ENCODE data around the gene PARP11.

The PARP11 gene

DNA sequence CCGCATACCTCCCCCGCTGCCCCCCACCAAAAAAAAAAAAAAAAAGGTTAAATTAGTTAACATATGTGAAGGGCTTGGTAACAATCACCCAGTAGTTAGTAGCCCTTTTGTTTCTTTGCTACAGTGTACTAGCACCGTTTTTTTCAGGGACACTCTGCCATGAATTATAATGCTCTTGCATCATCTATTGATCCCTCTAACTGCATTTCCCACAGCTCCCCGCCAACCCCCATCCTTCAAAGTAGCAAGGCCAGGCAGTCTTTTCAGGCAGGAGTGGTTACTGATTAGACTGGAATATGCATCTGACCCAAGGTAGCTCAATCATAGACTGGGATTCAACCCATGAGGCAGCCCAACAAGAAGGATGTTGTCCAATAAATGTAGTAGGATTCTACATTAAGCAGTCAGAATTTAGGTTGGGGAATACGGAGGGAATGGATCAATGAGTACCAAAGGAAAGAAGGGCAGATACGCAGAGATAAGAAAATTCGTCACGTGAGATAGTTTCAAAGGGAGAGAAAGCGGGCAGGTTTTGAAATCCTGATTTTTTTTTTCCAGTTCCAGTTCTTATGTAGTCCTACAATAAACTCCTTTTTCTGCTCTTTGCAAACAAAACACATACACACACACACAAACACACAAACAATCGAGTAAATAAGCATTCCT, 80.4 kb downstream of the PARP11 start:
- Histone ChIP-seq H2AFZ (ENCODE audit: low read length) (no peak overlapping the region), H3K9me3 (replicated peaks in 1 of 2; ENCODE audit: control insufficient read depth in 2 of 2, insufficient read depth in 1 of 2, low read depth in 1 of 2, low read length in 2 of 2) (peaks cover 1 to 4% of the 10 kb centered on the region in 2 donors), H3K18ac (ENCODE audit: low read length) (no peak overlapping the region), H4K8ac (ENCODE audit: low read depth, low read length) (no peak overlapping the region), H3K4me1 (ENCODE audit: control insufficient read depth in 2 of 2, insufficient read depth in 1 of 2, low read depth in 1 of 2, low read length in 2 of 2) (peaks cover 0 to 6% of the 10 kb centered on the region in 2 donors), H2BK120ac (ENCODE audit: low read depth, low read length) (no peak overlapping the region), H3K36me3 (replicated peaks in 1 of 2; ENCODE audit: control insufficient read depth in 2 of 2, insufficient read depth in 2 of 2, low read length in 2 of 2) (peaks cover 0 to 4% of the 10 kb centered on the region in 2 donors), H3K4me3 (ENCODE audit: low read length in 2 of 2) (no peak overlapping the region), H3K27me3 (ENCODE audit: control insufficient read depth in 3 of 3, insufficient read depth in 3 of 3, low read depth in 1 of 3, low read length in 3 of 3) (no peaks in the 10 kb centered on the region), H3K23ac (ENCODE audit: low read depth, low read length, poor library complexity) (no peak overlapping the region), H2BK15ac (ENCODE audit: low read length) (no peak overlapping the region), H4K91ac (ENCODE audit: low read depth, low read length, poor library complexity) (no peak overlapping the region), H3K27ac (replicated peaks; ENCODE audit: low read length) (no peak overlapping the region), H3K79me1 (ENCODE audit: low read depth, low read length) (no peaks in the 10 kb centered on the region), H3K14ac (ENCODE audit: low read length) (no peak overlapping the region), H3K9ac (ENCODE audit: low read depth, low read length, poor library complexity) (no peak overlapping the region), H2AK5ac (ENCODE audit: low read depth, low read length) (no peak overlapping the region), H2BK5ac (ENCODE audit: low read length) (no peak overlapping the region), H3K4me2 (ENCODE audit: insufficient read depth, low read length, poor library complexity, severe bottlenecking) (no peak overlapping the region), H2BK12ac (ENCODE audit: low read length) (no peak overlapping the region), H3K4ac (ENCODE audit: low read length) (no peak overlapping the region)
- no peak for DNase-seq (ENCODE audit: low spot score)
- 100% methylated on average over 1 of the region's 10 CpGs; no CpG with 5 or more reads in 1 of the 2 donors for WGBS, 2 donors (ENCODE audit: extremely low coverage in 2 of 2, insufficient read length in 2 of 2, insufficient replicate concordance in 1 of 2)

DNA sequence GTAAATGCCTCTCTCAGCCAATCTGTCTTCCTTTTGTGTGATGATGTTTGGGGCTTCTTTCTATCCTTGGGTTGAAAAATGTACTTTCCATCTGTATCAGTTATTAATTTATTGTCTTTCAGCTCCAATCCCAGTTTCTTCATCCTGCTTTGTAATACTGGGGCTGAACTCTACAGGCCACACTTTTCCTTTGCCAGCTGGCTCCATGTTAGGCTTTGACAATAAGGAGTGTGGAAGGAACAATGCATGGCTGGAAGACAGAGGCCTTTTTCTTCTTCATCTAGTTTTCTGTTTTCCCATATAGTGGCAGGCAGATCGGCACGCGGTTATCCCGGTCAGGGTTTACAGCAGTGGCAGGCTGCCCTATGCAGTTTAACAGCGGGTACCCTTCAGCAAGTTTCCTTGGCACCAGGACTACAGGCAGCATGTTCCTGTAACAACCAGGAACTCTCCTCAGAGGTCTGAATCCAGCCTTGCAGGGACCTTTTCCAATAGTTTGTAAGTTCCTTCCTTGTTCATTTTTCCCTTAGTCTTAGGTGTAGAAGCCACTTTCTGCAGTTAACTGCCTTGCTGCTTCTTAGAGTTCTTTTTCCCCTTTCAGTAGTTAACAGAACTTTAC, 81.8 kb downstream of the PARP11 start:
- Histone ChIP-seq H3K27me3 (ENCODE audit: control insufficient read depth in 3 of 3, insufficient read depth in 3 of 3, low read depth in 1 of 3, low read length in 3 of 3) (no peaks in the 10 kb centered on the region), H3K9ac (ENCODE audit: low read depth, low read length, poor library complexity) (no peak overlapping the region), H3K4me1 (ENCODE audit: control insufficient read depth in 2 of 2, insufficient read depth in 1 of 2, low read depth in 1 of 2, low read length in 2 of 2) (peaks cover 0 to 6% of the 10 kb centered on the region in 2 donors), H3K4me2 (ENCODE audit: insufficient read depth, low read length, poor library complexity, severe bottlenecking) (no peak overlapping the region), H2AK5ac (ENCODE audit: low read depth, low read length) (no peak overlapping the region), H2AFZ (ENCODE audit: low read length) (no peak overlapping the region), H3K4me3 (ENCODE audit: low read length in 2 of 2) (no peak overlapping the region), H3K27ac (replicated peaks; ENCODE audit: low read length) (no peak overlapping the region), H3K14ac (ENCODE audit: low read length) (no peak overlapping the region), H4K91ac (ENCODE audit: low read depth, low read length, poor library complexity) (no peak overlapping the region), H2BK12ac (ENCODE audit: low read length) (no peak overlapping the region), H4K8ac (ENCODE audit: low read depth, low read length) (no peak overlapping the region), H2BK15ac (ENCODE audit: low read length) (no peak overlapping the region), H3K9me3 (replicated peaks in 1 of 2; ENCODE audit: control insufficient read depth in 2 of 2, insufficient read depth in 1 of 2, low read depth in 1 of 2, low read length in 2 of 2) (peaks cover 1 to 4% of the 10 kb centered on the region in 2 donors), H3K4ac (ENCODE audit: low read length) (no peak overlapping the region), H3K79me1 (ENCODE audit: low read depth, low read length) (no peaks in the 10 kb centered on the region), H3K18ac (ENCODE audit: low read length) (no peak overlapping the region), H2BK120ac (ENCODE audit: low read depth, low read length) (no peak overlapping the region), H2BK5ac (ENCODE audit: low read length) (no peak overlapping the region), H3K23ac (ENCODE audit: low read depth, low read length, poor library complexity) (no peak overlapping the region), H3K36me3 (replicated peaks in 1 of 2; ENCODE audit: control insufficient read depth in 2 of 2, insufficient read depth in 2 of 2, low read length in 2 of 2) (no peaks in the 10 kb centered on the region)
- WGBS, 2 donors (ENCODE audit: extremely low coverage in 2 of 2, insufficient read length in 2 of 2, insufficient replicate concordance in 1 of 2) = no CpG with 5 or more reads among the region's 5 CpGs
- no peak for DNase-seq (ENCODE audit: low spot score)

DNA sequence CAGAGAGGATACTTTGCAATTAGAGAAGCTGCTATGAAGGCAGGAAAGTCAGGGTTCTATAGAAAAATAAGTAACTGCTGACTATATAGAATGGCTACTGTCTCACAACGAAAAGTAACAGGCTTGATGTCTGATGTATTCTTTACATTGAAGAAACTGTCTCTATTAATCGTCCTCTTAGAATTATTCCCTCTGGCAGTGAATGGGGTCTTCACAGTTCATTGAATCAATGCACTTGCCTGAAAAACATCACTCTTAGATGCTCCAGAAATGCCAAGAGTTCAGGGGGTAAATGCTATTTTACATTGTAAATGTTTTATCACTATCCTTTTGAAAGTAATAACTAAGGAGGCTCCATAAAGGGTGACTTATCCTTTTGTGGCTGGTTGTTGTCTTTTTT, 82.6 kb downstream of the PARP11 start:
- Histone ChIP-seq H3K27ac (replicated peaks; ENCODE audit: low read length) (no peak overlapping the region), H3K9me3 (replicated peaks in 1 of 2; ENCODE audit: control insufficient read depth in 2 of 2, insufficient read depth in 1 of 2, low read depth in 1 of 2, low read length in 2 of 2) (peaks cover 1 to 4% of the 10 kb centered on the region in 2 donors)

DNA sequence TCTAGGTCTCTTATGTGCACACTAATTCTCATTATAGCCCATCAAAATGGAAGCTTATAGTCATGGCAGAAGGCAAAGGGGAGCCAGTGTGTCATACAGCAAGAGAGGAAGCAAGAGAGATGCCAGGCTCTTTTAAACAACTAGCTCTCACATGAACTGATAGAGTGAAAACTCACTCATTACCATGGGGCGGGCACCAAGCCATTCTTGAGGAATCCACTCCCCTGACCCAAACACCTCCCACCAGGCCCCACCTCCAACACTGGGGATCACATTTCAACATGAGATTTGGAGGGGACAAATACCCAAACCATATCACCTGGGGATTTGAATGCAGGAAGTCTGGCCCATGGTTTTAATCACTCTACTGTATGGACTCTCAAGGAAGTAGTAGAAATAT, 83.4 kb downstream of the PARP11 start:
- H2BK12ac ChIP-seq (ENCODE audit: low read length) = no peak overlapping the region
- H3K36me3 ChIP-seq (replicated peaks in 1 of 2; ENCODE audit: control insufficient read depth in 2 of 2, insufficient read depth in 2 of 2, low read length in 2 of 2) = no peaks in the 10 kb centered on the region
- no peak overlapping the region for H3K4me3 ChIP-seq (ENCODE audit: low read length in 2 of 2)
- H3K9ac ChIP-seq (ENCODE audit: low read depth, low read length, poor library complexity) = no peak overlapping the region
- no peak overlapping the region for H4K91ac ChIP-seq (ENCODE audit: low read depth, low read length, poor library complexity)
- no peak overlapping the region for H3K18ac ChIP-seq (ENCODE audit: low read length)
- no peak overlapping the region for H2AFZ ChIP-seq (ENCODE audit: low read length)
- no peak overlapping the region for H2BK15ac ChIP-seq (ENCODE audit: low read length)
- no peak overlapping the region for H3K4me2 ChIP-seq (ENCODE audit: insufficient read depth, low read length, poor library complexity, severe bottlenecking)
- no peak overlapping the region for H2BK5ac ChIP-seq (ENCODE audit: low read length)
- H3K23ac ChIP-seq (ENCODE audit: low read depth, low read length, poor library complexity) = no peak overlapping the region
- peaks cover 1 to 4% of the 10 kb centered on the region in 2 donors for H3K9me3 ChIP-seq (replicated peaks in 1 of 2; ENCODE audit: control insufficient read depth in 2 of 2, insufficient read depth in 1 of 2, low read depth in 1 of 2, low read length in 2 of 2)
- H3K4ac ChIP-seq (ENCODE audit: low read length) = no peak overlapping the region
- no peak overlapping the region for H4K8ac ChIP-seq (ENCODE audit: low read depth, low read length)
- WGBS, 2 donors (ENCODE audit: extremely low coverage in 2 of 2, insufficient read length in 2 of 2, insufficient replicate concordance in 1 of 2) = no CpG with 5 or more reads among the region's 1 CpG
- no peaks in the 10 kb centered on the region for H3K79me1 ChIP-seq (ENCODE audit: low read depth, low read length)
- DNase-seq (ENCODE audit: low spot score) = no peak
- no peak overlapping the region for H3K14ac ChIP-seq (ENCODE audit: low read length)
- no peak overlapping the region for H3K27ac ChIP-seq (replicated peaks; ENCODE audit: low read length)
- H2BK120ac ChIP-seq (ENCODE audit: low read depth, low read length) = no peak overlapping the region
- no peaks in the 10 kb centered on the region for H3K27me3 ChIP-seq (ENCODE audit: control insufficient read depth in 3 of 3, insufficient read depth in 3 of 3, low read depth in 1 of 3, low read length in 3 of 3)
- H2AK5ac ChIP-seq (ENCODE audit: low read depth, low read length) = no peak overlapping the region
- peaks cover 0 to 6% of the 10 kb centered on the region in 2 donors for H3K4me1 ChIP-seq (ENCODE audit: control insufficient read depth in 2 of 2, insufficient read depth in 1 of 2, low read depth in 1 of 2, low read length in 2 of 2)

More for the DNA sequence above, 82.6 kb downstream of the PARP11 start:
- no peak overlapping the region for H2AFZ ChIP-seq (ENCODE audit: low read length)
- H3K4me1 ChIP-seq (ENCODE audit: control insufficient read depth in 2 of 2, insufficient read depth in 1 of 2, low read depth in 1 of 2, low read length in 2 of 2) = peaks cover 0 to 6% of the 10 kb centered on the region in 2 donors
- H3K36me3 ChIP-seq (replicated peaks in 1 of 2; ENCODE audit: control insufficient read depth in 2 of 2, insufficient read depth in 2 of 2, low read length in 2 of 2) = no peaks in the 10 kb centered on the region
- H3K4me3 ChIP-seq (ENCODE audit: low read length in 2 of 2) = no peak overlapping the region
- no peaks in the 10 kb centered on the region for H3K79me1 ChIP-seq (ENCODE audit: low read depth, low read length)
- no peak overlapping the region for H3K14ac ChIP-seq (ENCODE audit: low read length)
- no peak overlapping the region for H4K91ac ChIP-seq (ENCODE audit: low read depth, low read length, poor library complexity)
- no peaks in the 10 kb centered on the region for H3K27me3 ChIP-seq (ENCODE audit: control insufficient read depth in 3 of 3, insufficient read depth in 3 of 3, low read depth in 1 of 3, low read length in 3 of 3)
- H2BK12ac ChIP-seq (ENCODE audit: low read length) = no peak overlapping the region
- no peak overlapping the region for H3K23ac ChIP-seq (ENCODE audit: low read depth, low read length, poor library complexity)
- no peak overlapping the region for H3K4me2 ChIP-seq (ENCODE audit: insufficient read depth, low read length, poor library complexity, severe bottlenecking)
- WGBS, 2 donors (ENCODE audit: extremely low coverage in 2 of 2, insufficient read length in 2 of 2, insufficient replicate concordance in 1 of 2) = no CpG with 5 or more reads among the region's 2 CpGs
- no peak overlapping the region for H3K4ac ChIP-seq (ENCODE audit: low read length)
- H2AK5ac ChIP-seq (ENCODE audit: low read depth, low read length) = no peak overlapping the region
- H2BK5ac ChIP-seq (ENCODE audit: low read length) = no peak overlapping the region
- H2BK15ac ChIP-seq (ENCODE audit: low read length) = no peak overlapping the region
- no peak overlapping the region for H3K9ac ChIP-seq (ENCODE audit: low read depth, low read length, poor library complexity)
- no peak for DNase-seq (ENCODE audit: low spot score)
- H2BK120ac ChIP-seq (ENCODE audit: low read depth, low read length) = no peak overlapping the region
- H3K18ac ChIP-seq (ENCODE audit: low read length) = no peak overlapping the region
- no peak overlapping the region for H4K8ac ChIP-seq (ENCODE audit: low read depth, low read length)

All from neuronal stem cell (in vitro differentiated cells).